K562 (cell line): Measurements from ENCODE around the gene SPTBN5. TPM values are rescaled to one million over a fixed set of nuclear protein-coding genes. Genes with fewer than 3 reads are reported as not detected.

Experiments
- ATAC-seq: fragments of 200-7000 bp; cut with Tn5 transposase; 3 replicates; pipeline ENCODE4 v1.9.1; 2020; ENCODE audit warnings: moderate library complexity
- BruUV-seq: library from RNA; stranded (reverse); fragments of 400-500 nt; replicated peaks from 2 replicates; lab custom pipeline; 2021; lab: Mats Ljungman, UMichigan
- CTCF ChIA-PET: fragments of 300-600 bp; formaldehyde crosslinking; extraction: SDS; loops from one replicate; lab custom pipeline; 2021; ENCODE audit warnings: low intra/inter-chr PET ratio; lab: Yijun Ruan, JAX
- POLR2A ChIA-PET: fragments of 300-600, 350-650 bp; sonication (Branson Sonifier 250); formaldehyde crosslinking; extraction: SDS; loops from one replicate; lab custom pipeline; 2021; ENCODE audit warnings: antibody characterized with exemption, inconsistent platforms; lab: Yijun Ruan, JAX
- DNase-seq, 4 experiments: peaks; one replicate each; pipeline versions ENCODE4 v3.0.0 to v3.0.0-alpha.2; 2011 to 2018; ENCODE audit warnings: low spot score in 3 of 4, mixed read lengths in 3 of 4; ENCODE audit errors: extremely low read depth in 1 of 4
- FAIRE-seq: peaks from 2 replicates; lab custom pipeline; 2011; peaks lifted over from hg19 to GRCh38; lab: Jason Lieb, UNC
- H2AFZ ChIP-seq: 2 replicates; pipeline ENCODE4 v1.6.0; 2011; ENCODE audit warnings: low read depth, low read length, control low read depth, inconsistent platforms
- H3K27ac ChIP-seq: fragments of 200-600 bp; 3 replicates; pipeline ENCODE4 v1.8.0; 2011; ENCODE audit warnings: low read depth, mild to moderate bottlenecking, control low read depth, inconsistent platforms, low read length, moderate library complexity, mixed read lengths; ENCODE audit errors: extremely low read depth
- H3K27me3 ChIP-seq, 2 experiments: fragments of 300-600 bp in 1 of 2; 2 replicates in 1 of 2; 3 replicates in 1 of 2; pipeline versions ENCODE4 v1.6.0 to v1.8.0; 2011; ENCODE audit warnings: inconsistent platforms in 2 of 2, low read length in 2 of 2, mild to moderate bottlenecking in 1 of 2, mixed read lengths in 1 of 2, moderate library complexity in 1 of 2; ENCODE audit not compliant: control insufficient read depth in 2 of 2, insufficient read depth in 2 of 2
- H3K36me3 ChIP-seq: fragments of 300-600 bp; 3 replicates; pipeline ENCODE4 v1.8.0; 2011; ENCODE audit warnings: mild to moderate bottlenecking, low read length, inconsistent platforms; ENCODE audit not compliant: control insufficient read depth, insufficient read depth
- H3K4me1 ChIP-seq, 2 experiments: fragments of 200-600 bp in 1 of 2; replicated peaks in 1 of 2; 2 replicates in 1 of 2; 3 replicates in 1 of 2; pipeline versions ENCODE4 v1.5.1 to v1.8.0; 2011; ENCODE audit warnings: inconsistent platforms in 2 of 2, low read length in 2 of 2, mild to moderate bottlenecking in 1 of 2, mixed read lengths in 1 of 2, moderate library complexity in 1 of 2; ENCODE audit not compliant: control insufficient read depth in 2 of 2, insufficient read depth in 2 of 2
- H3K4me2 ChIP-seq: 2 replicates; pipeline ENCODE4 v1.6.1; 2011; ENCODE audit warnings: low read length, control low read depth, inconsistent platforms, mixed read lengths; ENCODE audit not compliant: insufficient read depth
- H3K4me3 ChIP-seq: fragments of 200-600 bp; sonication (generic), shearing (Covaris generic); 2 replicates; pipeline ENCODE4 v1.5.1; 2016; ENCODE audit warnings: control low read depth, inconsistent platforms
- H3K79me2 ChIP-seq: fragments of 200-600 bp; 3 replicates; pipeline ENCODE4 v1.8.0; 2011; ENCODE audit warnings: low read length, inconsistent platforms; ENCODE audit not compliant: control insufficient read depth, insufficient read depth
- H3K9ac ChIP-seq, 2 experiments: 2 replicates each; pipeline versions ENCODE4 v1.6.0 to v1.6.1; 2011; ENCODE audit warnings: low read depth in 2 of 2, low read length in 2 of 2, control low read depth in 1 of 2, inconsistent platforms in 1 of 2, mild to moderate bottlenecking in 1 of 2, mixed read lengths in 1 of 2; ENCODE audit not compliant: insufficient read depth in 1 of 2
- H3K9me1 ChIP-seq: one replicate; pipeline ENCODE4 v1.6.0; 2011; ENCODE audit warnings: inconsistent platforms, mild to moderate bottlenecking, low read length, moderate library complexity; ENCODE audit not compliant: control insufficient read depth, insufficient read depth
- H3K9me3 ChIP-seq: replicated peaks from 2 replicates; pipeline ENCODE4 v1.5.1; 2011; ENCODE audit warnings: low read depth, low read length, inconsistent platforms; ENCODE audit not compliant: control insufficient read depth, insufficient read depth
- H4K20me1 ChIP-seq: replicated peaks from 2 replicates; pipeline ENCODE4 v1.6.1; 2011; ENCODE audit warnings: low read length, inconsistent platforms, mixed read lengths; ENCODE audit not compliant: control insufficient read depth, insufficient read depth
- CBFB ChIP-seq: sonication (generic); formaldehyde crosslinking; IDR thresholded peaks from 2 replicates; pipeline ENCODE4 v1.4.0; 2020; ENCODE audit warnings: mild to moderate bottlenecking, missing genetic modification reagents
- CHD1 ChIP-seq: fragments of 200-600 bp; sonication (generic); IDR thresholded peaks from one replicate; pipeline ENCODE4 v1.6.1; 2012; ENCODE audit warnings: mild to moderate bottlenecking, moderate library complexity, low read length, inconsistent platforms
- ETV6 ChIP-seq, 3 experiments: fragments of 150-350 bp in 1 of 3; sonication (generic) in 1 of 3; formaldehyde crosslinking in 1 of 3; IDR thresholded peaks; 2 replicates each; pipeline versions ENCODE4 v1.6.1 to v1.8.0; 2014 to 2022; ENCODE audit warnings: borderline replicate concordance in 2 of 3, low read depth in 2 of 3, antibody characterized with exemption in 1 of 3, low read length in 1 of 3, mild to moderate bottlenecking in 1 of 3, missing genetic modification reagents in 1 of 3
- GATAD2B ChIP-seq: fragments of 450-650 bp; IDR thresholded peaks from 2 replicates; pipeline ENCODE4 v1.6.1; 2017; ENCODE audit warnings: mild to moderate bottlenecking, borderline replicate concordance
- HBP1 ChIP-seq: fragments of 450-650 bp; formaldehyde crosslinking; IDR thresholded peaks from 2 replicates; pipeline ENCODE4 v1.4.0; 2022; ENCODE audit warnings: missing genetic modification characterization
- RNF2 ChIP-seq: sonication (generic); IDR thresholded peaks from 2 replicates; pipeline ENCODE4 v1.6.1; 2016
- THRA ChIP-seq: fragments of 450-650 bp; IDR thresholded peaks from 2 replicates; pipeline ENCODE4 v1.6.1; 2017; ENCODE audit warnings: mild to moderate bottlenecking, moderate library complexity
- ZKSCAN8 ChIP-seq: fragments of 200-800 bp; sonication (Bioruptor generic); IDR thresholded peaks from 2 replicates; pipeline ENCODE4 v1.6.1; 2016; ENCODE audit warnings: missing genetic modification characterization, missing compliant biosample characterization
- whole genome bisulfite sequencing: fragments of 100-300 bp; shearing (Covaris generic); methylation state at CpG from one replicate; pipeline ENCODE4 v1.1.6; 2016; ENCODE audit warnings: low coverage, mixed read lengths; ENCODE audit not compliant: insufficient coverage; ENCODE audit errors: missing lambda C conversion rate; 5-methylcytosine and 5-hydroxymethylcytosine counted together
- in situ Hi-C: fragments of 300-500 bp; cut with MboI; formaldehyde crosslinking; loops from 4 replicates; pipeline ENCODE4 v1.15.0; 2018; ENCODE audit warnings: inconsistent platforms, mixed read lengths
- intact Hi-C: fragments of 100-400 bp; cut with micrococcal nuclease; formaldehyde crosslinking; loops from 2 replicates; pipeline ENCODE4 v1.14.2; 2022
- polyA plus RNA-seq, 8 experiments: library from polyadenylated mRNA; depleted of rRNA in 4 of 8; stranded (reverse) in 5 of 8; unstranded in 3 of 8; fragments of >200 nt; fragmentation: Nextera tagmentation in 2 of 8; fragmentation: Illumina TruSeq in 1 of 8; extraction: Ambion mirVana in 2 of 8; extraction: Trizol in 1 of 8; gene quantifications; 2 replicates each; pipeline versions ENCODE4 v1.2.1 to v1.2.3, GENCODE V29; 2011 to 2014; ENCODE audit warnings: inconsistent platforms in 1 of 8, missing spikeins in 1 of 8
- total RNA-seq, 7 experiments: library from RNA; depleted of rRNA in 6 of 7; stranded (reverse); fragments of >200 nt in 6 of 7; fragmentation: Illumina TruSeq in 2 of 7; extraction: Trizol in 2 of 7; gene quantifications; 2 replicates each; pipeline versions ENCODE4 v1.2.1 to v1.2.3, GENCODE V29; 2011 to 2021; ENCODE audit warnings: low replicate concordance in 1 of 7

SPTBN5 gene
- total and polyA plus RNA-seq, 9 of the 15 experiments (the other 6 are each of a cell fraction or from before 2014, with no cell fraction given): 0.02 TPM; not detected in 8

- no TSS peak for BruUV-seq
- Histone ChIP-seq H3K27me3 (no peaks in the 10 kb centered on the region), H3K79me2 (no peaks in the 10 kb centered on the region), H3K4me1 (peaks cover 9 to 11% of the 10 kb centered on the region in 2 experiments; a peak in 4 of 5 replicates), H3K4me3 (no peak overlapping the region), H3K27ac (no peak overlapping the region), H3K36me3 (peaks cover 18% of the 10 kb centered on the region; the same call in 2 of the 3 replicates), H3K4me2 (no peak overlapping the region), H3K9me1 (no peaks in the 10 kb centered on the region), H4K20me1 (peaks cover 3% of the 10 kb centered on the region; the same call in 1 of the 2 replicates), H2AFZ (no peak overlapping the region), H3K9me3 (no peaks in the 10 kb centered on the region), H3K9ac (no peak overlapping the region)
- in situ Hi-C loops: no loop called here
- ChIA-PET POLR2A (interaction anchor here (1.2 kb wide), 1 partner anchor 8 kb away, joined by 3 read pairs; no protein-coding TSS in a partner anchor), CTCF (no interaction called here)
- WGBS: 87% methylated on average over 6 of the region's 6 CpGs
- FAIRE-seq (no peak), DNase-seq (no peak), ATAC-seq (no peak)
- no peak for TF ChIP-seq HBP1 (CRISPR knock-in tag)
- intact Hi-C loops: no loop called here
Observed at GRCh38 chr15:41915255-41915994, 21.6 kb upstream of the SPTBN5 start.

GRCh38 chr15:41914411-41914810, 20.6 kb upstream of the SPTBN5 start:
- FAIRE-seq: no peak
- no peak overlapping the region for H3K27ac ChIP-seq
- ChIA-PET CTCF (no interaction called here), POLR2A (no interaction called here)
- no peak overlapping the region for H3K4me2 ChIP-seq
- in situ Hi-C loops (no loop called here), intact Hi-C loops (no loop called here)
- no peaks in the 10 kb centered on the region for H3K79me2 ChIP-seq
- no peaks in the 10 kb centered on the region for H3K9me3 ChIP-seq
- no peak overlapping the region for H3K4me3 ChIP-seq
- no peak overlapping the region for H2AFZ ChIP-seq
- H3K4me1 ChIP-seq: peaks cover 9 to 11% of the 10 kb centered on the region in 2 experiments; a peak in 4 of 5 replicates
- no peaks in the 10 kb centered on the region for H3K27me3 ChIP-seq
- BruUV-seq: no TSS peak
- H3K9ac ChIP-seq: no peak overlapping the region
- H3K36me3 ChIP-seq: peaks cover 22% of the 10 kb centered on the region; the same call in 2 of the 3 replicates
- no peak for ATAC-seq
- DNase-seq: no peak
- WGBS: 55% methylated on average over 5 of the region's 5 CpGs
- peaks cover 3% of the 10 kb centered on the region; the same call in 1 of the 2 replicates for H4K20me1 ChIP-seq
- H3K9me1 ChIP-seq: no peaks in the 10 kb centered on the region
- TF ChIP-seq ETV6 (IDR thresholded peaks at IDR 0.05; ENCODE audit: borderline replicate concordance in 1 of 2, low read depth in 2 of 2, low read length in 1 of 2) (no peak), ETV6 (CRISPR knock-in tag; IDR thresholded peaks at IDR 0.05; ENCODE audit: borderline replicate concordance) (no peak), ZKSCAN8 (CRISPR knock-in tag) (no peak), RNF2 (no peak), THRA (no peak), GATAD2B (no peak), CHD1 (no peak), CBFB (CRISPR knock-in tag) (no peak)
